Gastroesophageal sphincter (tissue), 3 donors: ENCODE measurements around the gene SPINK6.

Source experiments
- EP300 ChIP-seq: sonication (generic); formaldehyde crosslinking; IDR thresholded peaks from one replicate; pipeline ENCODE4 v1.6.1; 2017; ENCODE audit warnings: antibody characterized with exemption, mild to moderate bottlenecking
- POLR2A ChIP-seq, 2 donors: fragments of 450-650 bp; IDR thresholded peaks; one replicate each; pipeline ENCODE4 v1.6.1; 2017; ENCODE audit warnings: antibody characterized with exemption in 2 of 2, mild to moderate bottlenecking in 2 of 2, moderate library complexity in 1 of 2
- POLR2AphosphoS5 ChIP-seq: sonication (generic); formaldehyde crosslinking; IDR thresholded peaks from one replicate; pipeline ENCODE4 v1.6.1; 2017; ENCODE audit warnings: antibody characterized with exemption
- TF ChIP-seq, protein P1 (sequence below), 4 experiments: fragments of 200-600 bp in 2 of 4; fragments of 450-650 bp in 2 of 4; sonication (generic) in 1 of 4; IDR thresholded peaks; one replicate each; pipeline ENCODE4 v1.5.1; 2017 to 2019; ENCODE audit warnings: antibody characterized with exemption in 4 of 4, mild to moderate bottlenecking in 2 of 4, moderate library complexity in 2 of 4

DNA sequence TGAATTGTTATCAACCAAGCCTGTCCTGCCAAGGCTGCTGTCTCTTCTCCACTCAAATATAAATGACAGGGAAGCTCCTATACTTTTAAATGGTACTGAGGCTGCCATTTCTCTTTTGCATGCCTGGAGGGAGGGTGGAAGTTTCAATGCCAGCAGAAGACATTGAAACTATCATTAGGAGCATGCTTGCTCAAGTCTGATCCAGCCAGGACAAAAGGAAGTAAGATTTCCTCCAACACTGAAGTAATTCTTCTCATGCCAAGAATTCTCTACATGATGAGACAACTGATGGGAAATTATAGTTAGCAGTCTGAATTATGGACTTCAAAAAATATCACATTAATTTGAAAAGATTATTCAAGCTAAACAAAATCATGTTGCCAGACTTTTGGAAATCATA lies 5.4 kb downstream of the SPINK6 start:
- TF ChIP-seq, protein P1, sequence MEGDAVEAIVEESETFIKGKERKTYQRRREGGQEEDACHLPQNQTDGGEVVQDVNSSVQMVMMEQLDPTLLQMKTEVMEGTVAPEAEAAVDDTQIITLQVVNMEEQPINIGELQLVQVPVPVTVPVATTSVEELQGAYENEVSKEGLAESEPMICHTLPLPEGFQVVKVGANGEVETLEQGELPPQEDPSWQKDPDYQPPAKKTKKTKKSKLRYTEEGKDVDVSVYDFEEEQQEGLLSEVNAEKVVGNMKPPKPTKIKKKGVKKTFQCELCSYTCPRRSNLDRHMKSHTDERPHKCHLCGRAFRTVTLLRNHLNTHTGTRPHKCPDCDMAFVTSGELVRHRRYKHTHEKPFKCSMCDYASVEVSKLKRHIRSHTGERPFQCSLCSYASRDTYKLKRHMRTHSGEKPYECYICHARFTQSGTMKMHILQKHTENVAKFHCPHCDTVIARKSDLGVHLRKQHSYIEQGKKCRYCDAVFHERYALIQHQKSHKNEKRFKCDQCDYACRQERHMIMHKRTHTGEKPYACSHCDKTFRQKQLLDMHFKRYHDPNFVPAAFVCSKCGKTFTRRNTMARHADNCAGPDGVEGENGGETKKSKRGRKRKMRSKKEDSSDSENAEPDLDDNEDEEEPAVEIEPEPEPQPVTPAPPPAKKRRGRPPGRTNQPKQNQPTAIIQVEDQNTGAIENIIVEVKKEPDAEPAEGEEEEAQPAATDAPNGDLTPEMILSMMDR (IDR thresholded peaks at IDR 0.05): no peak
- no peak for TF ChIP-seq POLR2A (IDR thresholded peaks at IDR 0.05)
- no peak for TF ChIP-seq POLR2AphosphoS5
- no peak for TF ChIP-seq EP300
